Tibial nerve (tissue), 4 donors: Measurements from ENCODE around the gene RPA3. TPM values are rescaled to one million over a fixed set of nuclear protein-coding genes. Genes with fewer than 3 reads are reported as not detected.

Experiments
- DNase-seq, 2 donors: peaks; one replicate each; pipeline ENCODE4 v3.0.0-alpha.2; 2019; ENCODE audit warnings: low spot score in 2 of 2
- H3K27ac ChIP-seq, 4 donors: fragments of 200-600 bp; sonication (generic) in 3 of 4; one replicate each; pipeline ENCODE4 v1.5.1; 2017 to 2019; ENCODE audit warnings: mild to moderate bottlenecking in 1 of 4
- H3K27me3 ChIP-seq, 2 donors: fragments of 200-600 bp; sonication (generic) in 1 of 2; one replicate each; pipeline versions ENCODE4 v1.5.1 to v1.6.0; 2017 to 2019
- H3K36me3 ChIP-seq, 3 donors: fragments of 200-600 bp; sonication (generic); one replicate each; pipeline ENCODE4 v1.5.1; 2018 to 2019
- H3K4me1 ChIP-seq, 4 donors: fragments of 200-600 bp; sonication (generic) in 3 of 4; one replicate each; pipeline ENCODE4 v1.5.1; 2017 to 2019
- H3K4me3 ChIP-seq, 4 donors: fragments of 200-600 bp; sonication (generic) in 3 of 4; one replicate each; pipeline ENCODE4 v1.5.1; 2017 to 2019; ENCODE audit warnings: mild to moderate bottlenecking in 1 of 4, moderate library complexity in 1 of 4
- H3K9me3 ChIP-seq, 4 donors: fragments of 200-600 bp; sonication (generic) in 3 of 4; one replicate each; pipeline ENCODE4 v1.5.1; 2017 to 2019
- CTCF ChIP-seq, 5 experiments: fragments of 200-600 bp in 3 of 5; fragments of 450-650 bp in 2 of 5; sonication (generic) in 3 of 5; IDR thresholded peaks; one replicate each; pipeline ENCODE4 v1.5.1; 2016 to 2019; ENCODE audit warnings: antibody characterized with exemption in 5 of 5, mild to moderate bottlenecking in 3 of 5, moderate library complexity in 2 of 5
- EP300 ChIP-seq, 2 donors: sonication (generic); formaldehyde crosslinking; IDR thresholded peaks; one replicate each; pipeline ENCODE4 v1.6.1; 2017; ENCODE audit warnings: antibody characterized with exemption in 2 of 2, mild to moderate bottlenecking in 1 of 2
- POLR2A ChIP-seq, 2 donors: fragments of 450-650 bp; IDR thresholded peaks; one replicate each; pipeline ENCODE4 v1.6.1; 2017; ENCODE audit warnings: antibody characterized with exemption in 2 of 2, mild to moderate bottlenecking in 2 of 2, moderate library complexity in 2 of 2
- WGBS, 2 donors: methylation state at CpG; one replicate each; pipeline ENCODE4 v1.1.5; 2018; 5-methylcytosine and 5-hydroxymethylcytosine counted together
- total RNA-seq, 4 donors: library from RNA; depleted of rRNA; stranded (reverse); fragments of >200 nt; gene quantifications; one replicate each; pipeline ENCODE4 v1.1.0, GENCODE V29; 2016

RPA3 gene
- total RNA-seq: 10 to 100 TPM; 14.4 to 21.9 (median 19.2) TPM

DNA sequence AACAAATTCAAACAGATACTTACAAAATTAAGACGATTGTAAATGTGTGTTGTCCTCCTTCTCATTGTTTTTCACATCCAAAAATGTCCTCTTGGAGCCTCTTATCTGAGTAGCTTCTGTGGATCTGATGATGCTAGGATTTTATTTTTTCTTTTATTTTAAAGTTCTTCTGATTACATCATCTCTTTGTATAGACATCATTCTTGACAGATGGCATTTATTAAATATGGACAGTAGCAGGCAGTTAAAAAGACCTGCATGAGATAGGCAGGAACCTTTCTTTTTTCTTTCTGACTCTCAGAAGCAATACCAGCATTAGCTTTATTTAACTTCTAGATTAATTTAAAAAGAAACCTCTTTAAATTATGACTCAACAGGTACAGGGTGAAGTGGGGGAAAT is at the start of gene RPA3:
TSS of gene RPA3 (minus strand) at position 116 of the 400 bp plus-strand sequence. CDS start 78,189 bp downstream, outside the sequence.
- Histone ChIP-seq H3K27me3 (no peaks in the 10 kb centered on the region), H3K4me3 (no peak within 1 kb of the TSS), H3K36me3 (no peaks in the 10 kb centered on the region), H3K9me3 (no peaks in the 10 kb centered on the region), H3K4me1 (peaks cover 0 to 14% (median 2%) of the 10 kb centered on the region in 4 donors), H3K27ac (no peak within 1 kb of the TSS)
- no peak for DNase-seq
- 84 to 86% methylated on average over 1 of the region's 1 CpG for WGBS, 2 donors
- TF ChIP-seq POLR2A (IDR thresholded peaks at IDR 0.05): no peak
- no peak for TF ChIP-seq EP300 (IDR thresholded peaks at IDR 0.05)
- no peak for TF ChIP-seq CTCF (IDR thresholded peaks at IDR 0.05)

DNA sequence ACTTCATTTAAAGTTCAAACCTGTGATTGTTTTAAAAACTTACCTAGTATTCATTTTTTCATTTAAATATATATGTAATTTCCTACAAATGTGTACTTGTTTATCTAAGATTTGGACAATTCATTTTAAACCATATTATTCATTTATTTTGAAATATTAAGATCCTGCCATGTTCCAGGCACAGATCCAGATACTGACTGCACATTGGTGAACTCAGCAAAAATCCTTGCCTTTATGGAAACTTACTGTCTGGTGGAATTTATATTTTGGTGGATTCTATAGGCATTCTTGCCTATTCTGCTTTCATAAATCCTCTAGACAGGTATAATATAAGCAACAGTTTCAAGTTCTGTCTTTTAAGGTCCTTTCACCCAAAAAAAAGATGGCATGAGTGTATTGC is 48.3 kb upstream of the RPA3 start:
- peak overlapping the region in 1 of 4 donors; percentile 86 for H3K27ac ChIP-seq
- DNase-seq: no peak
- TF ChIP-seq EP300 (IDR thresholded peaks at IDR 0.05): no peak
- no peak for TF ChIP-seq POLR2A (IDR thresholded peaks at IDR 0.05)
- no peak for TF ChIP-seq CTCF (IDR thresholded peaks at IDR 0.05)
- no peaks in the 10 kb centered on the region for H3K36me3 ChIP-seq
- no peaks in the 10 kb centered on the region for H3K9me3 ChIP-seq
- H3K4me1 ChIP-seq: peaks cover 0 to 41% (median 0%) of the 10 kb centered on the region in 4 donors
- no peak overlapping the region for H3K4me3 ChIP-seq
- H3K27me3 ChIP-seq: no peaks in the 10 kb centered on the region

GRCh38 chr7:7765422-7765821 is 47.0 kb upstream of the RPA3 start:
- H3K36me3 ChIP-seq: no peaks in the 10 kb centered on the region
- H3K4me1 ChIP-seq: peaks cover 0 to 50% (median 0%) of the 10 kb centered on the region in 4 donors
- H3K27ac ChIP-seq: peak overlapping the region in 1 of 4 donors; percentile 86
- no peak for TF ChIP-seq EP300 (IDR thresholded peaks at IDR 0.05)
- H3K4me3 ChIP-seq: no peak overlapping the region
- DNase-seq: no peak
- no peaks in the 10 kb centered on the region for H3K27me3 ChIP-seq
- H3K9me3 ChIP-seq: no peaks in the 10 kb centered on the region

DNA sequence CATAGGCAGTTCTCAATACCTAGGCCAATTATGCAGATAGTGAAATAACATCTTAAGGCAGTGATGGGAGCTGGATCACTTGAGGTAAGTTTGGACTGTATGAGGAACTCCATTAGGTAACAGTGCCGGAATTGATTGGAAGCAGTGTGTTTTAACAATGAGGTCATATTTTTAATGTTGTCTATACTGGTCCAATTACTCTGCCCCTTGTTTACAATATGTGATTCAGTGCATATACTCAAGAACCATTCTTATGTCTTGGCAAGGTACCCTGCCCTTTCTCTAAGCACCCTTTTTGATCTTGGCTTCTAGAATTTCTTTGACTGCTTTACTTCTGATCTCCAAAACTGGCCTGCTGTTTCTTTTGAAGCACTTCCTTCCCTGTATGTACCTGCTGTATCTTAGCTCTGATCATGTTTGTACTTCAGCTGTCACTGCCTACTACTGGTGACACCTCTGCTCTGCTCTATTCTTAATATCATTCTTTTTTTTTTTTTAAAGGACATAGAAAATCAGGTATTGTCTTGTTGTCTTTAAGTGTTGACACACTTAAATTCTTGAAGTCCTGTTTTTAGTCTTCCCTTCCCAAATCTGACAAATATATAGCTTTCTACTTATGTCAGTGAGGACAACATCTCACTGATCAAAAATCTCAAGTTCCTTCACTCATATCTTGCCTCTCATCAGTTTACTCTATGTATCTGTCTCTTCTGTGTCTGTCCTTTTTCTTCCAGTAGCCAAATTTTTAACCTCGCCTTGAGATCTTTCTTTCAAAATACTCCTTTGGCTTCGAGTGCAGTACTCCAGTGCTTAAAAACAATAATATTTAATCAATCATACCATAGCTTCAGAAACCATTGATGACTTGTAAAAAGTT is 46.4 kb upstream of the RPA3 start:
- DNase-seq: no peak
- peaks cover 0 to 50% (median 0%) of the 10 kb centered on the region in 4 donors for H3K4me1 ChIP-seq
- no peak overlapping the region for H3K4me3 ChIP-seq
- no peaks in the 10 kb centered on the region for H3K27me3 ChIP-seq
- H3K36me3 ChIP-seq: no peaks in the 10 kb centered on the region
- TF ChIP-seq POLR2A (IDR thresholded peaks at IDR 0.05): no peak
- no peak for TF ChIP-seq EP300 (IDR thresholded peaks at IDR 0.05)
- no peak for TF ChIP-seq CTCF (IDR thresholded peaks at IDR 0.05)
- peak overlapping the region in 3 of 4 donors; percentile 2 to 86 (median 22) for H3K27ac ChIP-seq
- WGBS, 2 donors: 71 to 73% methylated on average over 3 of the region's 3 CpGs
- no peaks in the 10 kb centered on the region for H3K9me3 ChIP-seq

GRCh38 chr7:7761974-7762779 is 43.8 kb upstream of the RPA3 start:
- Histone ChIP-seq H3K27me3 (no peaks in the 10 kb centered on the region), H3K4me3 (peak overlapping the region; percentile 19 to 47 (median 30)), H3K4me1 (peaks cover 0 to 49% (median 0%) of the 10 kb centered on the region in 4 donors), H3K36me3 (no peaks in the 10 kb centered on the region), H3K27ac (peak overlapping the region; percentile 66 to 86 (median 74)), H3K9me3 (no peaks in the 10 kb centered on the region)
- 6% methylated on average over 9 of the region's 9 CpGs for WGBS, 2 donors
- TF ChIP-seq POLR2A (IDR thresholded peaks at IDR 0.05) (no peak), EP300 (IDR thresholded peaks at IDR 0.05) (peak in 1 of 2 donors; percentile 25)
- DNase-seq: peak in 1 of 2 donors; percentile 9
